CD14-positive monocyte (primary cell): ENCODE results near the gene USP27X. TPM values are rescaled to one million over a fixed set of nuclear protein-coding genes. Genes with fewer than 3 reads are reported as not detected.
A peak's percentile ranks its signal among the peaks of the same experiment; 100 is the strongest.

ENCODE experiments used
- DNase-seq, 3 donors: peaks; one replicate each; pipeline ENCODE4 v3.0.0-alpha.2; 2011 to 2022
- H2AFZ ChIP-seq: 2 replicates; pipeline ENCODE4 v1.6.0; 2012; ENCODE audit warnings: mild to moderate bottlenecking, low read depth, low read length, inconsistent platforms; ENCODE audit not compliant: insufficient read depth, poor library complexity, severe bottlenecking
- H3K27ac ChIP-seq, 2 donors: 1 replicate in 1 of 2; 2 replicates in 1 of 2; pipeline ENCODE4 v1.5.1; 2012 to 2013; ENCODE audit warnings: low read length in 2 of 2, control low read depth in 1 of 2, inconsistent platforms in 1 of 2, low read depth in 1 of 2, mild to moderate bottlenecking in 1 of 2
- H3K27me3 ChIP-seq, 2 donors: one replicate each; pipeline versions ENCODE4 v1.6.0 to v1.6.1; 2011 to 2013; ENCODE audit warnings: low read length in 2 of 2; ENCODE audit not compliant: control insufficient read depth in 2 of 2, insufficient read depth in 2 of 2
- H3K36me3 ChIP-seq, 2 donors: replicated peaks in 1 of 2; 1 replicate in 1 of 2; 2 replicates in 1 of 2; pipeline versions ENCODE4 v1.5.1 to v1.6.1; 2012 to 2013; ENCODE audit warnings: low read length in 2 of 2, control low read depth in 1 of 2, inconsistent platforms in 1 of 2, mild to moderate bottlenecking in 1 of 2; ENCODE audit not compliant: insufficient read depth in 2 of 2, control insufficient read depth in 1 of 2
- H3K4me1 ChIP-seq, 2 donors: 1 replicate in 1 of 2; 2 replicates in 1 of 2; pipeline versions ENCODE4 v1.5.1 to v1.6.1; 2012 to 2013; ENCODE audit warnings: low read length in 2 of 2, control low read depth in 1 of 2, inconsistent platforms in 1 of 2, mild to moderate bottlenecking in 1 of 2, moderate library complexity in 1 of 2; ENCODE audit not compliant: insufficient read depth in 2 of 2, control insufficient read depth in 1 of 2
- H3K4me2 ChIP-seq: replicated peaks from 2 replicates; pipeline ENCODE3; 2012; ENCODE audit warnings: low read length, moderate library complexity, mild to moderate bottlenecking; ENCODE audit not compliant: poor library complexity, severe bottlenecking; ENCODE audit errors: extremely low read depth
- H3K4me3 ChIP-seq, 3 experiments: fragments of 200-600 bp in 1 of 3; sonication (generic) in 1 of 3; replicated peaks in 1 of 3; 1 replicate in 2 of 3; 2 replicates in 1 of 3; pipeline ENCODE4 v1.5.1; 2011 to 2013; ENCODE audit warnings: low read length in 3 of 3, mild to moderate bottlenecking in 3 of 3, control low read depth in 2 of 3, low read depth in 2 of 3, inconsistent platforms in 1 of 3, moderate library complexity in 1 of 3
- H3K79me2 ChIP-seq: 2 replicates; pipeline ENCODE4 v1.6.0; 2012; ENCODE audit warnings: mild to moderate bottlenecking, control low read depth, inconsistent platforms, low read length, moderate library complexity; ENCODE audit not compliant: insufficient read depth
- H3K9ac ChIP-seq: 2 replicates; pipeline ENCODE4 v1.6.0; 2017; ENCODE audit warnings: low read length, mild to moderate bottlenecking; ENCODE audit not compliant: insufficient read depth, poor library complexity, severe bottlenecking
- H3K9me3 ChIP-seq, 2 donors: replicated peaks in 1 of 2; 1 replicate in 1 of 2; 2 replicates in 1 of 2; pipeline versions ENCODE4 v1.5.1 to v1.6.1; 2012 to 2013; ENCODE audit warnings: low read length in 2 of 2, control low read depth in 1 of 2; ENCODE audit not compliant: control insufficient read depth in 1 of 2, insufficient read depth in 1 of 2
- H4K20me1 ChIP-seq: 2 replicates; pipeline ENCODE4 v1.6.0; 2012; ENCODE audit warnings: mild to moderate bottlenecking, low read length, control low read depth, moderate library complexity; ENCODE audit not compliant: insufficient read depth
- H3K27ac Mint-ChIP-seq, 7 donors: one replicate each; pipeline ENCODE4 v1.8.0; 2020; ENCODE audit warnings: mild to moderate bottlenecking in 7 of 7, mixed read lengths in 7 of 7, moderate library complexity in 6 of 7, inconsistent platforms in 2 of 7
- H3K27me3 Mint-ChIP-seq, 3 donors: one replicate each; pipeline ENCODE4 v1.8.0; 2021 to 2022; ENCODE audit warnings: low read depth in 3 of 3, mild to moderate bottlenecking in 3 of 3, mixed read lengths in 3 of 3, moderate library complexity in 3 of 3, inconsistent platforms in 1 of 3
- H3K36me3 Mint-ChIP-seq, 2 donors: one replicate each; pipeline ENCODE4 v1.8.0; 2020; ENCODE audit warnings: mixed read lengths in 2 of 2, inconsistent platforms in 1 of 2, mild to moderate bottlenecking in 1 of 2
- H3K4me1 Mint-ChIP-seq: one replicate; pipeline ENCODE4 v1.8.0; 2020; ENCODE audit warnings: mild to moderate bottlenecking, mixed read lengths
- H3K4me3 Mint-ChIP-seq, 2 donors: one replicate each; pipeline ENCODE4 v1.8.0; 2020; ENCODE audit warnings: mild to moderate bottlenecking in 2 of 2, mixed read lengths in 2 of 2, moderate library complexity in 1 of 2
- H3K9me3 Mint-ChIP-seq, 7 donors: one replicate each; pipeline ENCODE4 v1.8.0; 2020 to 2022; ENCODE audit warnings: mixed read lengths in 7 of 7, mild to moderate bottlenecking in 6 of 7, moderate library complexity in 6 of 7, inconsistent platforms in 2 of 7
- CTCF ChIP-seq: fragments of 200-600 bp; IDR thresholded peaks from one replicate; pipeline ENCODE4 v1.8.0; 2022; ENCODE audit warnings: antibody characterized with exemption, mild to moderate bottlenecking
- WGBS: methylation state at CpG from one replicate; pipeline ENCODE4 v1.1.5; 2013; ENCODE audit warnings: missing lambda C conversion rate; ENCODE audit not compliant: insufficient coverage; 5-methylcytosine and 5-hydroxymethylcytosine counted together
- intact Hi-C, 2 donors: fragments of 100-400 bp; cut with micrococcal nuclease; formaldehyde crosslinking; loops; one replicate each; pipeline versions ENCODE4 v1.15.0 to v1.15.1; 2023
- polyA plus RNA-seq, 3 donors: library from polyadenylated mRNA; depleted of rRNA in 1 of 3; unstranded in 2 of 3; stranded (reverse) in 1 of 3; fragments of 300-500 nt in 2 of 3; fragments of >200 nt in 1 of 3; fragmentation: Illumina TruSeq in 2 of 3; gene quantifications; 1 replicate in 2 of 3; 2 replicates in 1 of 3; pipeline ENCODE4 v1.2.3, GENCODE V29; 2012 to 2021

USP27X gene
- polyA plus RNA-seq, 3 donors: 0.16 to 0.97 (median 0.23) TPM

GRCh38 chrX:49880668-49881067 is 1.4 kb downstream of the USP27X start:
- peaks cover 37% of the 10 kb centered on the region for H3K4me1 Mint-ChIP-seq
- H4K20me1 ChIP-seq: no peaks in the 10 kb centered on the region
- H3K9ac ChIP-seq: no peak overlapping the region
- no peaks in the 10 kb centered on the region for H3K27me3 Mint-ChIP-seq
- no peak overlapping the region for H2AFZ ChIP-seq
- no peaks in the 10 kb centered on the region for H3K36me3 Mint-ChIP-seq
- 91% methylated on average over 7 of the region's 12 CpGs for WGBS
- H3K9me3 ChIP-seq: no peaks in the 10 kb centered on the region
- no peak overlapping the region for H3K27ac Mint-ChIP-seq
- no peak overlapping the region for H3K27ac ChIP-seq
- H3K79me2 ChIP-seq: no peaks in the 10 kb centered on the region
- no peak overlapping the region for H3K4me3 Mint-ChIP-seq
- no peak overlapping the region for H3K4me3 ChIP-seq
- peaks cover 28 to 39% of the 10 kb centered on the region in 2 donors for H3K4me1 ChIP-seq
- TF ChIP-seq CTCF: no peak
- peaks cover 0 to 3% (median 0%) of the 10 kb centered on the region in 7 donors for H3K9me3 Mint-ChIP-seq
- H3K36me3 ChIP-seq: no peaks in the 10 kb centered on the region
- H3K4me2 ChIP-seq: no peak overlapping the region
- H3K27me3 ChIP-seq: no peaks in the 10 kb centered on the region
- no peak for DNase-seq
- intact Hi-C loops: no loop called here

DNA sequence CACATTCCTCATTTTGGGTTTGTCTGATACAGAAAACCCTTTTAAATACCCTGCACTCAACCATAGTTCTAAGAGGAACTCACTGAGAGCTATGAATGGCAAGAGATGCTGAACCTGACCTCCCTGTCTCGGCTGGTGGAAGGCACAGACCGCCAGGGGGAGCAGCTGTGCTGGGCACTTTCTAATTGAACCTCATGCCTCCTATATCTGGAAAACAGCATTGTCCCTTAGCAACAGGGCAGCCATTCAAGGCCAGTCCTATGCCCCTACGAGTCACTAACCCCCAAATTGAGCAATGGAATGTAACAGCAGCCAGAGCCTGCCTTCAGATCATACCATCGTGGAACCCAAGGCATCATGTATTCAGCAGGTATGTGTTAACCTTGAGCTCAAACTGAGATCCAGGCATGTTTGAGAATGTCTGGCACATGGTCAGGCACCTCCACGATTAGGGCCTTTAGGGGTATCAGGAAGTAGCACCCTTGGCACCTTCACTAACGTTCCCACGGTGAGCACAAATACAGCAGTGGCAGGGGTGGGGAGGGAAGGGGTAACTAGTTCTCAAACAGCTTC is 5.1 kb downstream of the USP27X start:
- intact Hi-C loops: no loop called here

More for the DNA sequence above, 5.1 kb downstream of the USP27X start:
- 50% methylated on average over 2 of the region's 7 CpGs for WGBS
- Histone ChIP-seq H3K4me1 (peaks cover 19 to 32% of the 10 kb centered on the region in 2 donors), H4K20me1 (no peaks in the 10 kb centered on the region), H3K27ac (no peak overlapping the region), H3K79me2 (no peaks in the 10 kb centered on the region), H2AFZ (no peak overlapping the region), H3K4me3 (no peak overlapping the region), H3K4me2 (no peak overlapping the region), H3K27me3 (no peaks in the 10 kb centered on the region), H3K36me3 (no peaks in the 10 kb centered on the region), H3K9me3 (no peaks in the 10 kb centered on the region), H3K9ac (no peak overlapping the region)
- H3K4me3 Mint-ChIP-seq: no peak overlapping the region
- peak; percentile 63 to 76 (median 68) for DNase-seq
- peaks cover 35% of the 10 kb centered on the region for H3K4me1 Mint-ChIP-seq
- H3K9me3 Mint-ChIP-seq: peaks cover 0 to 3% (median 0%) of the 10 kb centered on the region in 7 donors
- H3K27me3 Mint-ChIP-seq: peaks cover 0 to 2% (median 0%) of the 10 kb centered on the region in 3 donors
- peak overlapping the region in 5 of 7 donors; percentile 20 to 80 (median 32) for H3K27ac Mint-ChIP-seq
- TF ChIP-seq CTCF: peak; percentile 77
- H3K36me3 Mint-ChIP-seq: no peaks in the 10 kb centered on the region
